GM04503 (cell line): ENCODE measurements around the gene TAAR8.
"Not testable (repeated sequence)": the region's sequence is repeated elsewhere in the genome, so short reads cannot be mapped to it uniquely, and the experiment has no call there.

Experiments
- DNase-seq: peaks from one replicate; pipeline ENCODE4 v3.0.0-alpha.2; 2012; ENCODE audit warnings: low read depth

TAAR8 gene

GRCh38 chr6:132548746-132549463 lies 3.6 kb upstream of the TAAR8 start:
- DNase-seq, result no peak

- DNase-seq, result no peak
These were observed 1.3 kb upstream of the TAAR8 start for GRCh38 chr6:132551214-132551613.

- DNase-seq, result not testable (repeated sequence)
These were observed 7.6 kb downstream of the TAAR8 start for GRCh38 chr6:132560087-132560486.

GRCh38 chr6:132566404-132566803 lies 13.9 kb downstream of the TAAR8 start:
- DNase-seq, result no peak

DNA sequence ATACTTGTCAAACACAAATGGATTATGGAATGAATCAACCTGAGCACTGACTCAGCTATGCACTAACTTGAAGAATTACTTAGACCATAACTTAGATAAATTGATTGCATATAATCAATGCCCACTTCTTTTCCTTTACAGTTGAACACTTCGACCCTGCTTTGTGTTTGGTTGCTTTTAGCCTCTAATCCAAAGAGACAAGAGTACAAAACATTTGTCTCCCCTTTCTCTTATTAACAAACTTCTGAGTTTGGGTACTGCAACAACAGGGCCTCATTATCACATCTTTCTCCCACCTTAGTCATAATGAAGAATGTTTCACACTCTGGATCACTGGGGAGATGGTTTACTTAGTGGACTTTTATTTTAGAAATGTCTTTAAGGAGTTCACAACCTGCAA lies 15.1 kb downstream of the TAAR8 start:
- no peak for DNase-seq

GRCh38 chr6:132568611-132569010 lies 16.1 kb downstream of the TAAR8 start:
- no peak for DNase-seq

- DNase-seq, result no peak
These were observed 16.7 kb downstream of the TAAR8 start for GRCh38 chr6:132569170-132569569.

GRCh38 chr6:132570221-132570777 lies 17.8 kb downstream of the TAAR8 start, which contains the start of gene TAAR6:
Gene TAAR6, plus strand, starts transcription at chr6:132570322. Its CDS starts 0 bp downstream, at chr6:132570322.
- DNase-seq, result no peak

DNA sequence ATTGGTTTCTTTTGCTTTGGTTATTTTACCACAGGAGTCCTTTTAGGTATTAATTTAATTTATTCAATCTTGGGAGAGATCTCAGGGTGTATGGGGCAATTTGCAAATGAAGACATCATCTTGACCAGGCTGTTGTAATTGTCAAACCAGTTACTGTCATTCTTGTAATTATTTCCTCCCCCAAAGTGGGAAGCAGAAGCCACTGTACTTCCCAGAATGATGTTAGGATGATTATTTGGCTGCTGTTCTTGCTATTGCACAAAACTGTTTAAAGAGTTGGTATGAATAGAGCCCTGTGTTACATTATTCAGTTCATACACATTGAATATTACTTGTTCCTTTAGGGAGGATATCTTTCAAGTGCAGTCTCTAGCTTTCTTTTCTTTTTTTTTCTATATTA lies 19.3 kb downstream of the TAAR8 start:
- no peak for DNase-seq

DNA sequence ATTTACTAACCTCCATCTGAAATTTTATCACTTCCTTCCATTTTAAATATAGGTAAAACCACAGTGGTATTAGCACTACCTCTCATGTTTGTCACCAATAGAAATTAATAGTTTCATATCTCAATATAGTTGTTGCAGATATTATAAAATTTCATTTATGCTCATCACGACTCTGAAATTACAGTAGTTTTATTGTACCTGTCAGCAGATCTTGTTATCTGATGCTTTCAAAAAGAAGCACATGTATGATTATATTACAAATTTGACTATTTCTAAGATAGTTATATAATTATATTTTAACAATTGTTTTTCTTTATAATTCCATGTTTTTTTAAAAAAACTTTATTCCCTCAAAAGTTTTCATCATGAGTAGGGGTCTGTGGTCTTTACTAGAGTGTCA lies 32.2 kb downstream of the TAAR8 start:
- no peak for DNase-seq

- DNase-seq, result no peak
These were observed 35.0 kb downstream of the TAAR8 start for GRCh38 chr6:132587424-132587823.

- DNase-seq, result no peak
These were observed 37.0 kb downstream of the TAAR8 start, which contains the start of gene TAAR5 for GRCh38 chr6:132589454-132589853. Gene TAAR5, minus strand, starts transcription at chr6:132589741. Its CDS starts 55 bp downstream, at chr6:132589686.

DNA sequence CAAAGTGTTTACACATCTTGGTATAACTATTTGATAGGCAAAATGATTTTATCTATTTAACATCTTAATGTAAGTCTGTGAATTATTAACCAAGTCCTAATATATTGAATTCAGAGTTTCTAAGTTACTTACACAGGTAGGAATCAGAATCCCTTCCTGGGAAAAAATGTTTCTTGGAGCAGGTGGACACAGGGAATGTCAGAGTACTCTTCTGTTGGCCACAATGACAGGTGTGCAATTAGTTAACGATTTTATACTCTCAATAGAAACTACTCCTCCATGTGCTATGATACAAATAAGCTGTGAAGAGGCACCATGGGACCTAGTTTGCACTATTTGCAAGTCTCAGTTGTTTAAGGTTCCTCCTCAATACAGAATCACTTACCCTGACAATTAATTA lies 37.9 kb downstream of the TAAR8 start:
- no peak for DNase-seq

- DNase-seq, result no peak
These were observed 40.4 kb downstream of the TAAR8 start for GRCh38 chr6:132592855-132593254.

DNA sequence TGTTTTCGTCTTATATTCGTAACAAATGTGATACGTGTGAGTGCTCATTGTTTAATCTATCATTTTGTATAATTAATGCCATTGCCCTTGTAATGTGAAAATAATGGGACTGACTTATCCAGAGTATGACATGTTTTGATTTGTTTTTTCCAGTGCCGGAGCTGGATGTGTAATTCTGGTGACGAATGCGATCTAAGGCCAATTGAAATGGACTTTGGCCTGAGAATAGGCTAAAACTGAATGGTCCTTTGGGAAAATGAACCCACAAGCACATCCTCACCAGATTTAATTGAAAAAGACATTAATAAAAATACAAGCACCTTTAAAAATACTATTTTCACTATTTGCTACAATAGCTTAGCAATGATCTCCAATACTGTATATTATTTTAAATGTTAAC lies 43.7 kb downstream of the TAAR8 start:
- no peak for DNase-seq

DNA sequence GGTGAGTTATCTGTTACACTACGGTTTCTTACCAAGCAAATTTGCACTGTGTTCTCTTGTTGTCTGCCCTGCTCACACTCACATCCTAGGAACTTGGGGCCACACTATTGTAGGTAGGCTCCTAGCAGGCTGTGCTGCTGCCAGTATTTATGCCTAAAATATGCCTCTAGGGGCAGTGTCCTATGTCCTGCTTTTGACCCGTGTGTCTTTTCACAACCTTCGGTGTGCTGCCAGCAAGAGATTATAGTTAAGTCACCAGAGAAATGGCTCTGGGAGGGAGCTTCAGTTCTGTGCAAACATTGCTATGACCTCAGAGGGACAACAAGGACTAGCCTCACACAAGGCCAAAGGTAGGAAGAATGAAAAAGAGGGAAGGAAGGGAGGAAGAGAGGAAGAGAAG lies 46.0 kb downstream of the TAAR8 start:
- DNase-seq, result no peak

GRCh38 chr6:132600900-132601299 lies 48.4 kb downstream of the TAAR8 start:
- not testable (repeated sequence) for DNase-seq
